Activated T-helper 17 cell treated with anti-CD3 and anti-CD28 coated beads, Interleukin-2, amount 50 U/mL, for 72 hours (primary cell): ENCODE results near the gene GADD45A. TPM values are rescaled to one million over a fixed set of nuclear protein-coding genes. Genes with fewer than 3 reads are reported as not detected.
"Not testable (repeated sequence)": the region's sequence is repeated elsewhere in the genome, so short reads cannot be mapped to it uniquely, and the experiment has no call there.

Source experiments
- ATAC-seq: fragments of 150-1000 bp; cut with Tn5 transposase; replicated peaks from 2 replicates; pipeline ENCODE4 v1.10.0; 2021; ENCODE audit warnings: mild to moderate bottlenecking, moderate library complexity
- H3K27ac Mint-ChIP-seq: one replicate; pipeline ENCODE4 v1.8.0; 2022; ENCODE audit warnings: mixed read lengths
- H3K27me3 Mint-ChIP-seq: one replicate; pipeline ENCODE4 v1.8.0; 2022; ENCODE audit warnings: mixed read lengths
- H3K36me3 Mint-ChIP-seq: one replicate; pipeline ENCODE4 v1.8.0; 2022; ENCODE audit warnings: low read depth, mild to moderate bottlenecking, mixed read lengths
- H3K4me1 Mint-ChIP-seq: one replicate; pipeline ENCODE4 v1.8.0; 2022; ENCODE audit warnings: mixed read lengths
- H3K4me3 Mint-ChIP-seq: one replicate; pipeline ENCODE4 v1.8.0; 2022; ENCODE audit warnings: mild to moderate bottlenecking, mixed read lengths
- H3K9me3 Mint-ChIP-seq: one replicate; pipeline ENCODE4 v1.8.0; 2022; ENCODE audit warnings: mixed read lengths
- total RNA-seq, 2 donors: library from RNA; stranded (reverse); gene quantifications; one replicate each; pipeline ENCODE4 v1.2.3, GENCODE V29; 2022

GADD45A gene
- total RNA-seq, 2 donors from 2014 or later: 70.9 to 83.8 TPM

DNA sequence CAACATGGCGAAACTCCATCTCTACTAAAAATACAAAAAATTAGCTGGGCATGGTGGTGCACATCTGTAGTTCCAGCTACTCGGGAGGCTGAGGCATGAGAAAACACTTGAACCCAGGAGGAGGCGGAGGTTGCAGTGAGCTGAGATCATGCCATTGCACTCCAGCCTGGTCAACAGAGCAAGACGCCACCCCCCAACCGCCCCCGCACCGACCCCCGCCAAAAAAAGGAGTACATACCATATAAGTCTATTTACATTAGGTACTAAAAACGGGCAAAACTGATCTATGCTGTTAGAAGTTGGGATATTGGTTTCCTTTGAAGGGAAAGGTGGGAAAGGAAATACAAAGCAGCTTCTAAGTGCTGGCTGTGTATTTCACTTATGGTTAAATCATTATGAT is 45.3 kb downstream of the GADD45A start:
- not testable (repeated sequence) for H3K27me3 Mint-ChIP-seq, H3K27ac Mint-ChIP-seq, H3K4me3 Mint-ChIP-seq, H3K36me3 Mint-ChIP-seq, H3K9me3 Mint-ChIP-seq, ATAC-seq
- H3K4me1 Mint-ChIP-seq: peaks cover 16% of the 10 kb centered on the region

GRCh38 chr1:67731322-67731721 is 46.3 kb downstream of the GADD45A start:
- Mint-ChIP-seq H3K4me3 (no peak overlapping the region), H3K27ac (no peak overlapping the region), H3K4me1 (peaks cover 17% of the 10 kb centered on the region), H3K27me3 (peaks cover 10% of the 10 kb centered on the region), H3K36me3 (no peaks in the 10 kb centered on the region), H3K9me3 (no peaks in the 10 kb centered on the region)
- no peak for ATAC-seq

GRCh38 chr1:67732750-67733151 is 47.8 kb downstream of the GADD45A start:
- no peak overlapping the region for H3K4me3 Mint-ChIP-seq
- no peaks in the 10 kb centered on the region for H3K9me3 Mint-ChIP-seq
- H3K27ac Mint-ChIP-seq: no peak overlapping the region
- no peak for ATAC-seq
- no peaks in the 10 kb centered on the region for H3K36me3 Mint-ChIP-seq
- H3K4me1 Mint-ChIP-seq: peaks cover 16% of the 10 kb centered on the region
- peaks cover 10% of the 10 kb centered on the region for H3K27me3 Mint-ChIP-seq

GRCh38 chr1:67733681-67734322 is 48.8 kb downstream of the GADD45A start:
- Mint-ChIP-seq H3K27ac (no peak overlapping the region), H3K9me3 (no peaks in the 10 kb centered on the region), H3K4me1 (peaks cover 16% of the 10 kb centered on the region), H3K4me3 (no peak overlapping the region), H3K36me3 (no peaks in the 10 kb centered on the region), H3K27me3 (peaks cover 6% of the 10 kb centered on the region)
- no peak for ATAC-seq

DNA sequence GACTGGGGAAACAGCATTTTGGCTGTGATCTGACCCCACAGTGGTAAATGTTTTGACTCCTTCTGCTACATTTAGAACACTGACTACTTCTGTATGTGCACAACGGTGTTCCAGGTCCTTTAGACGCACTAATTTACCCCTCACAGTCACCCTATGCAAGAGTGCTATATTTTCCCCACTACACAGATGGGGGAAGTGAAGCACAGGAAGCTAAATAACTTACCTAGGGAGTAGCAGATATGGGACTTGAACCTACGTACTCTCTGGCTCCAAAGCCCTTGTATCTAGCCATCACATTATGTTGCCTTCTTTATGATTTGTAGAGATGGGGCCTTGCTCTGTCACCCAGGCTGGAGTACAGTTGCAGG is 49.3 kb downstream of the GADD45A start:
- Mint-ChIP-seq H3K4me1 (peaks cover 16% of the 10 kb centered on the region), H3K36me3 (no peaks in the 10 kb centered on the region), H3K27me3 (peaks cover 5% of the 10 kb centered on the region), H3K4me3 (no peak overlapping the region), H3K27ac (no peak overlapping the region), H3K9me3 (no peaks in the 10 kb centered on the region)
- ATAC-seq: no peak

DNA sequence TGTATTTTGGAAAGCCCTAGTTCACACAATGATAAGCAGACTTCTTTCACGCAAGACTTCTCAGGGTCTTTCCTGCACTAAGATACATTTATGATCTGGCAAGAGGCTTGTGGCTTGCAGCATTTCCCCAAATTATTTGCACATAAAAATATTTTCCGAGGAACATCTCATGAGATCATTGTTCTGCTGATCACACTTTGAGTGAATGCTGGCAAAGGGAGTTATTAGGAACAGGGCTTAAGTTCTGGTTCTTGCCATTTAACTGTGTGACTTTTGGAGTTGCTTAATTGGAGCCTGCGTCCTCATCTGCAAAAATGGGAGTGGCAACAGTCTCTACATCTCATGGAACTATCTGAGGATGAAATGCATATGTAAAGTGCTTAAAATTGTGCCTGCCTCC is 50.2 kb downstream of the GADD45A start:
- no peak for ATAC-seq
- peak overlapping the region; percentile 85 for H3K27ac Mint-ChIP-seq
- peaks cover 4% of the 10 kb centered on the region for H3K27me3 Mint-ChIP-seq
- no peak overlapping the region for H3K4me3 Mint-ChIP-seq
- H3K36me3 Mint-ChIP-seq: no peaks in the 10 kb centered on the region
- no peaks in the 10 kb centered on the region for H3K9me3 Mint-ChIP-seq
- peaks cover 10% of the 10 kb centered on the region for H3K4me1 Mint-ChIP-seq

DNA sequence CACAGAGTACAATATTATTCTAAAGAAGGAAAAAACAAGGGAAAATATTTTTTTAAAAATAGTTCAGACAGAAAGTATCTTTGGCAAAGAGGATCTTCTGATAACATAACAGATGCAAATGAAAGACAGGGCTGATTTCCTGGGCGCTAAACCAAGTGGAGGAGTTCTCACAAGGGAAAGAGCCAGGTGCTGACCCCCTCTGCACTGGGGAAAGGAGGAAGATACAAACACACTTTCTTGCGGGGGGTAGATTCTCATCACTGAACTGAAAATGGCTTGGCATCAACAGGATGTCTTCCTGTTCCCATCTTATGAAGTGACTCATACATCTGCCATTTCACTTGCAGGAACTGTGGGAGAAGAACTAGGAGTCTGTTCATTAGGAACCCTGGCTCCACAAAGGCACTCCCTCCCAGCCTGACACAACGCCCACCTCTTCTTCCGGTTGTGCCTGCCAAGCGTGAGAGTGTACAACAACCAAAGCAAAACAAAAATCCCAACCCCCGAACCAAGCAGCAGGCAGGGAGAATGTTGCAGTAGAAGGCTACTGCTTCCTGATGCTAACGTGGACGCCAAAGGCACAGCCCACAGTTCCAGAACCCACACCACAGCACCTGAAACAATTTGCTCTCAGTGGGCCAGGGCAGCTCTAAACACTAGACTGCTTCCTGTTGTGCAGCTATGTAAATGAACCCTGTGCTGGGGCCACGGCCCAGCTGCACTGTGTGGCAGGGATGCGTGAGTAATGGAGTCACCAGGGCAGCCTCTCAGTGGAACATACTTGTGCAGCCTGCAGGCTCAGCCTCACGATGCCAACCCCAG is 51.0 kb downstream of the GADD45A start:
- peak overlapping the region; percentile 85 for H3K27ac Mint-ChIP-seq
- H3K36me3 Mint-ChIP-seq: no peaks in the 10 kb centered on the region
- no peaks in the 10 kb centered on the region for H3K9me3 Mint-ChIP-seq
- peak overlapping the region; percentile 79 for H3K4me3 Mint-ChIP-seq
- H3K4me1 Mint-ChIP-seq: peaks cover 9% of the 10 kb centered on the region
- peaks cover 4% of the 10 kb centered on the region for H3K27me3 Mint-ChIP-seq
- peak; percentile 100 for ATAC-seq

DNA sequence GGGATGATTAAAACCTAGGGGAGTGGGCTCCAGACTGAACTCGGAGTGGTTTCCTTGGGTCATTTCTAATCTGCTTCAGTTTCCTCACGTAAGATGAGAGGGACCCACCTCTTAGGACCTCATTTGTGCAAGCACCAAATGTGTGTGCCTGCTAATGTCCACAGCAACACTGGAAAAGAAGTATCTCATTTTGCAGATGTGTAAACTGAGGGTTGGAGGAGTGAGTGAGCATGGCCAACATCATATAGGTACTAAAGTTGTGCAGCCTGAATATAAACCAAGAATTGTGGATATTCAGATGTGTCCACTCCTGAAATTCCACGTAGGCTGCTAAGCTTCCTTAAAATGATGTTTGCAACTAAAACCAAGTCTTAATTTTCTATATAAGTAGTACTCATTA is 51.7 kb downstream of the GADD45A start:
- Mint-ChIP-seq H3K27me3 (peaks cover 4% of the 10 kb centered on the region), H3K9me3 (no peaks in the 10 kb centered on the region), H3K4me1 (peaks cover 9% of the 10 kb centered on the region), H3K36me3 (no peaks in the 10 kb centered on the region), H3K4me3 (peak overlapping the region; percentile 79), H3K27ac (peak overlapping the region; percentile 85)
- ATAC-seq: no peak

- H3K4me1 Mint-ChIP-seq: peaks cover 9% of the 10 kb centered on the region
- no peak for ATAC-seq
- H3K9me3 Mint-ChIP-seq: no peaks in the 10 kb centered on the region
- H3K27ac Mint-ChIP-seq: no peak overlapping the region
- peaks cover 4% of the 10 kb centered on the region for H3K27me3 Mint-ChIP-seq
- H3K36me3 Mint-ChIP-seq: no peaks in the 10 kb centered on the region
- no peak overlapping the region for H3K4me3 Mint-ChIP-seq
Measured at GRCh38 chr1:67737875-67738274, 52.9 kb downstream of the GADD45A start.

Other genes with a start within 250 kb of the GADD45A start
- under 1 TPM; 0.13 to 0.34 TPM for gene GNG12, start 148.3 kb downstream of the GADD45A start, total RNA-seq